ENCODE measurements around the gene AFF1.
"Not testable (repeated sequence)": the region's sequence is repeated elsewhere in the genome, so short reads cannot be mapped to it uniquely, and the experiment has no call there.

Gene AFF1

DNA sequence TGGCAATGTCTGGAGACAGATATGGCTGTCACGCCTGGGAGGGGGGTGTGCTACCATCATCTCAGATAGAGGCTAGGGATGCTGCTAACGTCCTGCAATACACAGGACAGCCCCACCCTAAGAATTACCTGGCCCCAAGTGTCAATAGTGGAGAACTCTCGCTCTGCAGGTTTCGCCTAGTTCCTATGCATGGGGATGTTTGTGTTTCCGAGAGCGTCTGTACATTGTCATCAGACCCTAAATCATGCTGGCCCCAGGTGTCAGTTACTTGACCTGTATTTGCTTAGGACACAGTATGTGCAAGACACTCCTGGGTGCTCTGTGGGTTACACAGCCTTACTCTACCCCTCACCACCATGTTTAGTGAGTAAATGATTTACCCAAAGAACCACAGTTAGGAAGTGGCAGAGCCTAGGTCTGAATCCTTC lies 90.8 kb downstream of the AFF1 start:
- no peak for DNase-seq (ENCODE audit: insufficient read length)
- peak; percentile 60 for FAIRE-seq
- no peak for TF ChIP-seq POLR2AphosphoS5 (IDR thresholded peaks at IDR 0.05; ENCODE audit: low read depth, low read length)
- TF ChIP-seq POLR2A (IDR thresholded peaks at IDR 0.05; ENCODE audit: low read depth, low read length): no peak

GRCh38 chr4:87026800-87027495 lies 92.1 kb downstream of the AFF1 start:
- TF ChIP-seq POLR2A (IDR thresholded peaks at IDR 0.05; ENCODE audit: low read depth, low read length) (no peak), TAF1 (IDR thresholded peaks at IDR 0.05; ENCODE audit: borderline replicate concordance, low read depth, low read length) (no peak), POLR2AphosphoS5 (IDR thresholded peaks at IDR 0.05; ENCODE audit: low read depth, low read length) (no peak)
- FAIRE-seq (peak; percentile 67), DNase-seq (ENCODE audit: insufficient read length) (peak; percentile 27)

- FAIRE-seq (no peak), DNase-seq (ENCODE audit: insufficient read length) (no peak)
- TF ChIP-seq TAF1 (IDR thresholded peaks at IDR 0.05; ENCODE audit: borderline replicate concordance, low read depth, low read length) (no peak), POLR2AphosphoS5 (IDR thresholded peaks at IDR 0.05; ENCODE audit: low read depth, low read length) (no peak), POLR2A (IDR thresholded peaks at IDR 0.05; ENCODE audit: low read depth, low read length) (no peak)
Measured at GRCh38 chr4:87029356-87029755, 94.5 kb downstream of the AFF1 start.

DNA sequence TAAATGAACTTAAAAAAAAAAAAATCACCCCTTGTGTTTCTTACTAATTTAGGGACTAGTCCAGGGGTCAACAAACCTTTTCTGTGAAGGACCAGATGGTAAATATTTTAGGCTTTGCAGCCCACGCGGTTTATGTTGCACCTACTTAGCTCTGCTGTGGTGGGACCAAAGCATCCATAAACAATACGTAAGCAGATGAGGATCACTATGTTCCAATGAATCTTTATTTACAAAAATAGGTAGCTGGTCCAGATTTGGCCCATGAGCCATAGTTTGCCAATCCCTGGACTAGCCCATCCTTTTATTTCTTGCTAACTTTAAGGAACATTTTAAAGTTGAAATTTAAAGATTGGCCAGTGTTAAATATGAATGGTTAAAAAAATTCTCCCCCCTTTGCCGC lies 95.3 kb downstream of the AFF1 start:
- TF ChIP-seq TAF1 (IDR thresholded peaks at IDR 0.05; ENCODE audit: borderline replicate concordance, low read depth, low read length): no peak
- no peak for TF ChIP-seq POLR2AphosphoS5 (IDR thresholded peaks at IDR 0.05; ENCODE audit: low read depth, low read length)
- no peak for TF ChIP-seq POLR2A (IDR thresholded peaks at IDR 0.05; ENCODE audit: low read depth, low read length)
- DNase-seq (ENCODE audit: insufficient read length): no peak
- FAIRE-seq: no peak

GRCh38 chr4:87030755-87031441 lies 96.1 kb downstream of the AFF1 start:
- FAIRE-seq (peak; percentile 33), DNase-seq (ENCODE audit: insufficient read length) (no peak)
- TF ChIP-seq POLR2A (IDR thresholded peaks at IDR 0.05; ENCODE audit: low read depth, low read length) (no peak), TAF1 (IDR thresholded peaks at IDR 0.05; ENCODE audit: borderline replicate concordance, low read depth, low read length) (no peak)

DNA sequence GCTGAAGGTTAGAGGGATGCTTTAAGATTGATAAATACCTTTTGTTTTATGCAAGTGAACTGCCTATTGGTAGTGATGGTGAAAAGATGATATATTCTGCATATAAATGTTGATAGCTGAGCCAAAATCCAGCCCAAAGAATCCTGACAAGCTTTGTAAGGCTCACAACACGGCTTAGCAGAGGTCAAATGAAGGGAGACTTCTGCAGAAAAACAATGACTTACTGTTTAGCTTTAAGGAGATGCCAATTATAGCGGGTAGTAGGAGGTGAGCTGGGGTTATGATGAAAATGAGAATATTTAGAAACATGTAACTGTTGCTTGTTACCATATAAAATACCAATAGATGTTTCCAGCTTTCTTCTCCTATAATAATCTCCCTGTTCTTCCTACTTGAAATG lies 97.1 kb downstream of the AFF1 start:
- TF ChIP-seq POLR2AphosphoS5 (IDR thresholded peaks at IDR 0.05; ENCODE audit: low read depth, low read length) (no peak), TAF1 (IDR thresholded peaks at IDR 0.05; ENCODE audit: borderline replicate concordance, low read depth, low read length) (no peak), POLR2A (IDR thresholded peaks at IDR 0.05; ENCODE audit: low read depth, low read length) (no peak)
- FAIRE-seq: no peak
- DNase-seq (ENCODE audit: insufficient read length): no peak

GRCh38 chr4:87032884-87033533 lies 98.2 kb downstream of the AFF1 start:
- no peak for TF ChIP-seq TAF1 (IDR thresholded peaks at IDR 0.05; ENCODE audit: borderline replicate concordance, low read depth, low read length)
- TF ChIP-seq POLR2A (IDR thresholded peaks at IDR 0.05; ENCODE audit: low read depth, low read length): no peak
- no peak for TF ChIP-seq POLR2AphosphoS5 (IDR thresholded peaks at IDR 0.05; ENCODE audit: low read depth, low read length)
- FAIRE-seq (no peak), DNase-seq (ENCODE audit: insufficient read length) (no peak)

- TF ChIP-seq POLR2AphosphoS5 (IDR thresholded peaks at IDR 0.05; ENCODE audit: low read depth, low read length) (no peak), TAF1 (IDR thresholded peaks at IDR 0.05; ENCODE audit: borderline replicate concordance, low read depth, low read length) (no peak), POLR2A (IDR thresholded peaks at IDR 0.05; ENCODE audit: low read depth, low read length) (no peak)
- FAIRE-seq (no peak), DNase-seq (ENCODE audit: insufficient read length) (no peak)
Measured at GRCh38 chr4:87033902-87034301, 99.1 kb downstream of the AFF1 start.

DNA sequence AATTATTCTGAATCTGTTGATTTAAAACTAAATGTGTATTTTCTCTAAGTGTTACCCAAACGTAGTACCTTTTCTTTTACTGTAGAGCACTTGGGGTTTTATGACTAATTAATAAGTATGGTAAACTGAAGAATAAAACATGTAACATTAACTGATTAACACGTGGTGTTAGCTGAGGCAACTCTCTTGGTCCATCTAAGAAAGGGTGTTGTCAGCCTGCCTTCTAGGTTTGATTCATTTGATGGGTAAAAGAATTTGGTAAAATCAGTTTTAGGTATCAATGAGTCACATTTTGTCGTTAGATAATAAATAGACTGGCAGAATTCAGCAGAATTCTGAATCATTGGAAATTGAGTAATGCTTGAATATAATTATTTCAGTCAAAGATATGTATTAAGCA lies 99.7 kb downstream of the AFF1 start:
- DNase-seq (ENCODE audit: insufficient read length) (no peak), FAIRE-seq (no peak)

GRCh38 chr4:87035881-87036509 lies 101.2 kb downstream of the AFF1 start:
- TF ChIP-seq POLR2A (IDR thresholded peaks at IDR 0.05; ENCODE audit: low read depth, low read length) (no peak), TAF1 (IDR thresholded peaks at IDR 0.05; ENCODE audit: borderline replicate concordance, low read depth, low read length) (no peak), POLR2AphosphoS5 (IDR thresholded peaks at IDR 0.05; ENCODE audit: low read depth, low read length) (no peak)
- no peak for FAIRE-seq
- DNase-seq (ENCODE audit: insufficient read length): no peak

More for the DNA sequence above, 99.7 kb downstream of the AFF1 start:
- TF ChIP-seq TAF1 (IDR thresholded peaks at IDR 0.05; ENCODE audit: borderline replicate concordance, low read depth, low read length) (no peak), POLR2AphosphoS5 (IDR thresholded peaks at IDR 0.05; ENCODE audit: low read depth, low read length) (no peak), POLR2A (IDR thresholded peaks at IDR 0.05; ENCODE audit: low read depth, low read length) (no peak)

DNA sequence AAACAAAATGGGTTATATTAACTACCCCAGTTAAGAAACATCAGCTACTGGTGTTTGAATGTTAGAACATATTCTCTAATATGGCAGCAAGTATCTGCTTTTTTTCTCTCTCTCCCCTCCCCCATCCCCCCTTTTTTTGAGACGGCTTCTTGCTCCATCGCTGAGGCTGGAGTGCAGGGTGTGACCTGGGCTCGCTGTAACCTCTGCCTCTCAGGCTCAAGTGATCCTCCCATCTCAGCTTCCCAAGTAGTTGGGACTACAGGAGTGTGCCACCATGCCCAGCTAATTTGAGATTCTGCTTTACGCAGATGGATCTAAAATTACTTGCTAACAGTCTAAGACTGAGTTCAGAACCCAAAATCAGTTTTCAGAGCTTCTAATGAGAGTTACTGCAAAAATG lies 101.9 kb downstream of the AFF1 start:
- FAIRE-seq (no peak), DNase-seq (ENCODE audit: insufficient read length) (no peak)
- TF ChIP-seq TAF1 (IDR thresholded peaks at IDR 0.05; ENCODE audit: borderline replicate concordance, low read depth, low read length) (no peak), POLR2AphosphoS5 (IDR thresholded peaks at IDR 0.05; ENCODE audit: low read depth, low read length) (no peak), POLR2A (IDR thresholded peaks at IDR 0.05; ENCODE audit: low read depth, low read length) (no peak)

GRCh38 chr4:87037171-87037570 lies 102.4 kb downstream of the AFF1 start:
- peak; percentile 9 for FAIRE-seq
- not testable (repeated sequence) for DNase-seq (ENCODE audit: insufficient read length)

Measured in GM12892 (cell line).